ENCODE data around the gene SYNJ2BP.
A peak's percentile ranks its signal among the peaks of the same experiment; 100 is the strongest.
"Not testable (repeated sequence)": the region's sequence is repeated elsewhere in the genome, so short reads cannot be mapped to it uniquely, and the experiment has no call there.

SYNJ2BP gene, protein sequence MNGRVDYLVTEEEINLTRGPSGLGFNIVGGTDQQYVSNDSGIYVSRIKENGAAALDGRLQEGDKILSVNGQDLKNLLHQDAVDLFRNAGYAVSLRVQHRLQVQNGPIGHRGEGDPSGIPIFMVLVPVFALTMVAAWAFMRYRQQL

DNA sequence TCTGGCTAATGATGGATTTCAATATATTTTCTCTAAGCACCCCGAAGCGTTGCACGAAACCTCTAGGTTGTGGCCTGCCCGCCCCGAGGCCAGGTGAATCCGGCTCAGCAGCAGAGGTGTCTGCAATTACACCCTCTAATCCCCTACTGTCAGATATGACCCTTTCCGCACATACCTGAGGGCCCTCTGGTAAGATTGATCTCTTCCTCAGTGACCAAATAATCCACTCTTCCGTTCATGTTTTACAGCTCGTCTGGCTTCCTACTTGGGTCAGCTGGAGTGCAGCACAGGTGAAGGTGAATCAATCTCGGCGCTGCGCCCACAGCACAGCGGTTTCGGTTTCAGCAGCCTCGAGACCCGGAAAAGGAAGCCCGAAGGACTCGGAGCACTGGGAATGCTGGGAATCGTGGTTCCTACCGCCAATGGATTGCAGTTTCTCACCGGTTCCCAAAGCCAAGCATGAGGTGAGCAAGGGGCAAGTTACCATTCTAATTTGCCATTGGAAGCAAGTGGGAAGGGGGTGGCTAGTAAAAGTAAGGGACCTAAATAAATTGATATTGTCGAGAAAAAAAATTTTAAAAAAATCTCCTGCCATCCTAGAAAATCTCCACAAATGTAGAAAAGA is at the start of gene SYNJ2BP:
Gene SYNJ2BP (minus strand): TSS at position 366 of the 625 bp plus-strand sequence. CDS start 127 bp downstream, at position 239.
- peak; percentile 63 for DNase-seq
- in situ Hi-C loops (cut with MboI; ENCODE audit: low pct_unique_long_range_greater_than_20kb, low sequenced_read_pairs), result no loop called here

DNA sequence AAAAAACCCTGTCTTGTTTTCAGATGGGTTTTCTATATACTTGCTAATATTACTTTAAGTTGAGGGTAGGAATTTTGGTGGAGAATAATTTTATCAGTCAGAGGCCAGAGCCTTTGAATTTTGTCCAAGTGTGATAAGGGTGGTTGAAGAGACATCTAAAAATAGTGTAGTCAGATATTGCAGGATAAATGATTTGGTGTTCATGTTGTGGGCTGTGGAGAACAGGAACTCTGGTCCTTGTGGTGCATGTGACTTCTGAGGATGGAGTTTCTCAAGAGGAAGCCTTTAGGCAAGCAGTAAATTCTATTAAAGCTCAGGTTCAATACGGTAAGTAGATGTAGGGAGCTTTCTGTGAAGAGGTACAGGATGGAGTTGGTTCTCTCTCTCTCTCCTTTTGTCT is 37.8 kb upstream of the SYNJ2BP start:
- in situ Hi-C loops (cut with MboI; ENCODE audit: low pct_unique_long_range_greater_than_20kb, low sequenced_read_pairs), result no loop called here
- DNase-seq, result no peak

DNA sequence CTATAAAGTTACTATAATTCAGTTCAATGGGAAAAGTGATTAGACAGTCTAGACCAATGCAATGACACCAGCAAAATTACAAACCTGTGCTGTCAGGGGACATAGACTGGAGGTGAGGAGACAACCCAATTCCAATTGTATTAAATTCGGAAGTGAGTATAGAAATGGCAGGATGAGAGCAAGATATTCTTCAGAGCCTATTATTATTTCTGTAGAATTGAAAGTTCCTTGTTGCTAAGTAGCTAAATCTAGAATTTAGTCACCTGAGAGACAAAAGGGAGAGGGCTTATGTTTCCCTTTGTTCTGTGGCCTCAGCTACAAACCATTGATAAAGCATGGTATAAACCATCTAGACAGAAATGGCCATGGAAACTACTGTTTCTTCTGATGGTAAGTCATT is 35.0 kb upstream of the SYNJ2BP start, which contains the start of gene ADAM21:
Gene ADAM21 (plus strand): TSS at position 301 of the 400 bp plus-strand sequence. CDS start 5,326 bp downstream, outside the sequence.
- in situ Hi-C loops (cut with MboI; ENCODE audit: low pct_unique_long_range_greater_than_20kb, low sequenced_read_pairs), result no loop called here
- DNase-seq, result no peak

DNA sequence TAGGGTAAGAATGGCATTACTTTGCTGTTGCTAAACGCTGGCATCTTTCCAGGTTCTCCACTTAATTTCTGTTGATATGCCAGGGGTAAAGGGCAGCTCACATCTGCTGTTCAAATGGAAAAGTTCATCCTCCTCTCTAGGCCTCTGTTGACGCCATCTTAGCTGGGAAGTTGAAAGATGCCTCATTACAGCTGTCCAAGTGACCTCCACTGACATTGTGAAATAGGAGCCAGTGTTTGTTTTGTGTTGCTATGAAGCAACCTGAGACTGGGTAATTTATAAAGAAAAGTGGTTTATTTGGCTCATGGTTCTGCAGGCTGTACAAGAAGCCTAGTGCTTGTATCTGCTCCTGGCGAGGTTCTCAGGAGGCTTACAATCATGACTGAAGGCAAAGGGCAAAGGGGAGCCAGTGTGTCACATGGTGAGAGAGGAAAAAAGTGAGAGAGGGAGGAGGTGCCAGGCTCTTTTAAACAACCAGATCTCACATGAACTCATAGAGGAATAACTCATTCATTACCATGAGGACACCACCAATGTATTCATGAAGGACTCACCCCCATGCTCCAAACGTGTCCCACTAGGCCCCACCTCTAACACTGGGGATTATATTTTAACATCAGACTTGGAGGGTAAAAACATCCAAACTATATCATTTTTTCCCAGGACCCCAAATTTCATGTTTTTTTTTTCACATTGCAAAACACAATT is 31.9 kb upstream of the SYNJ2BP start:
- in situ Hi-C loops (cut with MboI; ENCODE audit: low pct_unique_long_range_greater_than_20kb, low sequenced_read_pairs), result no loop called here
- DNase-seq, result no peak

DNA sequence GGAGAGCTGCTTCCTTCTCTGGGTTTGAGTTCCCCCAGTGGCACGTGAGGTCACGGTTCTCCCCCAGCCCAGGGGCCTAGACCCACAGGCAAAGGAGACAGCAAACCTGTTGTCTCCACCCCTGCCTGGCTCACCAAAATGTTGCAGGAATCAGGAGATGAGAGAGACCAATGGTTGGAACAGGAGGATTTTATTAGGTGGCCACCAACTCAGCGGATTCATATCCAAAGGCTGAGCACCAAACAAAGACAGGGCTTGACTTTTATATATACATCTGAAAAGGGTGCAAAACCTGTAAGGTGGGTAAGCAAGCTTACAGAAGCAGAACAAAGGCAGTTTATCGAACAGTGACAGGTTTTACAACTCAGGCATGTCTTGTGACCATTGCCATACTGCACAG is 25.9 kb upstream of the SYNJ2BP start:
- in situ Hi-C loops (cut with MboI; ENCODE audit: low pct_unique_long_range_greater_than_20kb, low sequenced_read_pairs), result no loop called here

DNA sequence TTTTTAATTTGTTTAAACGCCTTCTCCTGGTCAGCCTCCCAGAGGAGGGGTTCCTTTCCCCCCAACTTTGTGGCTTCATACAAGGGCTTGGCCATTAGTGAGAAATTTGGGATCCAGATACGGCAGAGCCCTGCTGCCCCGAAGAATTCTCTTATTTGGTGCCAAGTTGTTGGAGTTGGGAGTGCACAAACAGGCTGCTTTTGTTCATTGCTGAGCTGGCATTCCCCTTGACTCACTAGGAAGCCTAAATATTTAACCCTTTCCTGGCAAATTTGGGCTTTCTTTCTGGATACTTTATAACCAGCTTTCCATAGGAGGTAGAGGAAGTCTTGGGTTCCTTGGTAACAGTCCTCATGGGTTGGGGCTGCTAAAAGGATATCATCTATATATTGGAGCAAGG is 24.8 kb upstream of the SYNJ2BP start:
- no peak for DNase-seq
- in situ Hi-C loops (cut with MboI; ENCODE audit: low pct_unique_long_range_greater_than_20kb, low sequenced_read_pairs), result no loop called here

More for the DNA sequence above, 25.9 kb upstream of the SYNJ2BP start:
- no peak for DNase-seq

DNA sequence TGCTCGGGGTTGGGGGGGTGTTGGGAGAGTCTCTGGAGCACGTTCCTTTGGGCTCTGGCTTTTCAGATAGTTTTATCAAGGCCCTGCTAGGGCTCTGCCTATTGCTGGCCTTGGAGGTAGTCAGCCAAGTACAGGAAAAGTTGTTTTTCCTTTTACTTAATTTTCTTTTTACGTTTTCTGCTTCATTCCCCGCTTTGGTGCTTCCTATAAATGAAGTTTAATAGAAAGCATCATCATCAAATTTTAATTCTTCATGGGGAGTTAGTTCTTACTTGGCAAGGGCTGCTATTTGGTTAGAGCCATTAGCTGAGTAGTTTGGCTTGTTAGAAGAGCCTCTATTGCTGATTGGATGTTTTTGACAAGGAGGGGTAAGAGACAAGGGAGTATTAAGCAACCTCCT is 20.0 kb upstream of the SYNJ2BP start:
- no peak for DNase-seq
- in situ Hi-C loops (cut with MboI; ENCODE audit: low pct_unique_long_range_greater_than_20kb, low sequenced_read_pairs), result no loop called here

DNA sequence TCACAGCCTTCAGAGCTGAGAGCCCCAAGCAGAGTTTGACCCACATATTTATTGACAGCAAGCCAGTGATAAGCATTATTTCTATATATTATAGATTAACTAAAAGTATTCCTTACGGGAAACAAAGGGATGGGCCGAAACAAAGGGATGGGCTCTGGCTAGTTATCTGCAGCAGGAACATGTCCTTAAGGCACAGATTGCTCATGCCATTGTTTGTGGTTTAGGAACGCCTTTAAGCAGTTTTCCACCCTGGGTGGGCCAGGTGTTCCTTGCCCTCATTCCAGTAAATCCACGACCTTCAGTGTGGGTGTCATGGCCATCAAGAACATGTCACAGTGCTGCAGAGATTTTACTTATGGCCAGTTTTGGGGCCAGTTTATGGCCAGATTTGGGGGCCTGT is 9.7 kb upstream of the SYNJ2BP start:
- in situ Hi-C loops (cut with MboI; ENCODE audit: low pct_unique_long_range_greater_than_20kb, low sequenced_read_pairs); DNase-seq: not testable (repeated sequence)

DNA sequence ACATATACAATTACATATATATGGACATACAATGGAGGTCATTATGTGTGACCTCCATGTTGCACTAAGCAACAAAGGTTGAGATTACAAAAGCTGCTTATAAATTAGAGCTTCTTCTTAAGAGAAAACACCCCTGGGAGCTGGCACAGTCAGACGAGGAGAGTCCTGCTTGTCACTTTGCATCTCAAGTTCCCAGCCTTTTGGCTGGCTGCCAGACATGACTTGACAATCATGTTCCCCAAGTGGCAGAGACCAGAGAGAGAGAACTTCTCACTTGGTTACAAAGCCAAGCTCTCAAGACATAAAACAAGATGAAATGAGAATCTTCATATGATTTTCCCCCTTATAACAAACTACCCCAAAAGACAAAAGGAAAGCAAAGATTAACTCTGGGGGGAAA is 8.5 kb upstream of the SYNJ2BP start:
- DNase-seq, result no peak
- in situ Hi-C loops (cut with MboI; ENCODE audit: low pct_unique_long_range_greater_than_20kb, low sequenced_read_pairs), result no loop called here

DNA sequence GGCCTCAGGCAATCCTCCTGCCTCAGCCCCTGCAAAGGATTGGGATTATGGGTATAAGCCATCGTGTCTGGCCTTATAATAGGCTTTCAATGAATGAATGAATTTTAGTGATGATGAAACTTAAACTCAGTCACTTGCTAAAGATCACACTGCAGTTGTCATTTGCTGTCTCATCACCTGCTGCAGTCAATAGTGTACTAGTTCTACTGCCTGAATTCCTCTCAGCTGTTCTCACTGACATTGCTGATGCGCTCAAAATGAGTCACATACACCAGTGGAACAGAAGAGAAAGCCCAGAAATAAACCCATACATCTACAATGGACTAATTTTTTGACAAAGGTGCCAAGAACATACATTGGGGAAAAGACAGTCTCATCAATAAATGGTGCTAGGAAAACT is 5.6 kb upstream of the SYNJ2BP start:
- no peak for DNase-seq
- in situ Hi-C loops (cut with MboI; ENCODE audit: low pct_unique_long_range_greater_than_20kb, low sequenced_read_pairs), result no loop called here

DNA sequence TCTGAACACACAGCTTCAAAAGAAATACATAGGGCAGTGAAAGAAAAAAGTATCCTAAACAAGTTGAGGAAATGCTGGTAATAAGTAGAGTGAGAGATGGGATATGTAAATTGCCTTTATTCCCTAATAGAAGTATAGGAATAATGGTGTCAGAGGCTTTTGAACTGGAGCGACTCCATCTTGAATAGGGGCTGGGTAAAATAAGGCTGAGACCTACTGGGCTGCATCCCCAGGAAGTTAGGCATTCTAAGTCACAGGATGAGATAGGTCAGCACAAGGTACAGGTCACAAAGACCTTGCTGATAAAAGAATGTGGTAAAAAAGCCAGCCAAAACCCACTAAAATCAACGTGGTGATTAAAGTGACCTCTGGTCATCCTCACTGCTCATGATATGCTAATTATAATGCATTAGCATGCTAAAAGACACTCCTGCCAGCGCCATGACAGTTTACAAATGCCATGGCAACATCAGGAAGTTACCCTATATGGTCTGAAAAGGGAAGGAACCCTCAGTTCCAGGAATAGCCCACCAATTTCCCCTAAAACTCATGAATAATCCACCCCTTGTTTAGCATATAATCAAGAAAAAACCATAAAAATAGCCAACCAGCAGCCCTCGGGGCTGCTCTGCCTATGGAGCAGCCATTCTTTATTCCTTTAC is 2.5 kb upstream of the SYNJ2BP start:
- in situ Hi-C loops (cut with MboI; ENCODE audit: low pct_unique_long_range_greater_than_20kb, low sequenced_read_pairs), result not testable (repeated sequence)
- DNase-seq, result peak; percentile 9

DNA sequence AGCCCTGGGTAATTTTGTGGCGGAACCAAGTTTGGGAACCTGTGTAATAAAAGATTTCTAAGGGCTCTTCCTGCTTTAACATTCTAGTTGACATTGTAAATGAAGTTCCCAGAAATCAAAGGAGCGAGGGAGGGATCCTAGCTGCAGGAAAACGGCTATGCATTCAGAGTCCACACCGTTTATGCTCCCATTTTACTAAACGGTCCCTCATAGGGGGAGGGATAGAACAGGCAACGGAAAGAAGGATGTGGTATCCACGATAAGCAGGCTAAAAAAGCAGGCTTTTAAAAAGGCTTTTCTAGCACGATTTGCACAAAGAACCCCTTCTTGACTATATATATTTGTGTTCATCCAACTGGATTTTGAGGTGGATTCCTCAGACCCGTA is 559 bp downstream of the SYNJ2BP start:
- DNase-seq, result no peak
- in situ Hi-C loops (cut with MboI; ENCODE audit: low pct_unique_long_range_greater_than_20kb, low sequenced_read_pairs), result no loop called here

DNA sequence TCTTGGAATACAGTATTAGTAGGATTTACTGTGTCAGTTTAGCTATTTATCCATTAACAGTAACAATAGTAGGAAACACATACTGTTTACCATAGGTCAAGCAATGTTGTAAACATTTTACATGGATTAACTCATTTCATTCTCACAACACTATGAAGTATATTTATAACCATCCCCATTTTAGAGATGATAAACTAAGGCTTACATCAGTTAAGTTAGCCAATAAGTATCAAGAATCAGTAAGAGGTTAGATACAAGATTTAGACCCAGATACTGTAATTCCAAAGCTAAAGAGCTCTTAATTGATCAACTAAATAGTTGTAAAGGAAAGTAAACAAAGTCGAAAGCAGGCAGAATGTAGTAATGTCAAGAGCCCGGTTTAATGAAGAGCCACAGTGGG is 1.1 kb downstream of the SYNJ2BP start:
- in situ Hi-C loops (cut with MboI; ENCODE audit: low pct_unique_long_range_greater_than_20kb, low sequenced_read_pairs), result no loop called here

DNA sequence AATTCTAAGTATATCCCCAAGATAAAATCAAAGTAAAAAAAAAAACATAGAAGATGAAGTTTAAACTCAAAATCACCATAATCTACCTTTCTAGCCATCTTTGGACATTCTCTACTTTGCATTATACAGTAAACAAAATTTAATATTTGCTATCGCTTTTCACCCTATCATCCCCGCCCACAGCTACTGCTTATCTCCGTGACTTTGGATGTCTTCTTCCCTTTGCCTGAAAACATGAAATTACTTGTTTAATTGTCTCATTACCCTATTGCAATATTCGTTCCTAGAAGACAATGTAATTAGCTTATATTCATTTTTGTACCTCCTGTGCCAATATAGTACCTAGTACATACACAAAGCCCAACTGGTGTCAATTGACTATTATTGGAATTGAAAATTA is 9.3 kb downstream of the SYNJ2BP start:
- DNase-seq, result no peak
- in situ Hi-C loops (cut with MboI; ENCODE audit: low pct_unique_long_range_greater_than_20kb, low sequenced_read_pairs), result no loop called here

More for the DNA sequence above, 1.1 kb downstream of the SYNJ2BP start:
- DNase-seq, result no peak

DNA sequence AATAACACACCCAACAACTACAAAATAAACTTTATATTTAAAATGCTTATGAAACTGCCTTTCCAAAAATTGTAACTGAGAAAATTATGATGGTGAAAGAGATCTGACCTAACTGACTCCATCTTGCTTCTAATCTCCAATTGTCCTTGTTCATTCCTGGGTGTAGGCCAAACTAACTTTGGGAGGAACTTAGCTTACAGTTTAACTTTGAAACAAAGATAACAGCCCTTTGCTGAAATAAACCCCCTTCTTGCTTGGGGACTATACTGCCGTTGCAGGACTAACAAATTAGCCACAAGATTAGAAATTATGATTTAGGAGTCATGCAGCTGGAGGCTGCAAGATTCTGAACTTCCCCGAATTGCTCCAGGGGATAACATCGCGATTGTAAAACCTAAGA is 10.7 kb downstream of the SYNJ2BP start:
- DNase-seq; in situ Hi-C loops (cut with MboI; ENCODE audit: low pct_unique_long_range_greater_than_20kb, low sequenced_read_pairs): not testable (repeated sequence)

DNA sequence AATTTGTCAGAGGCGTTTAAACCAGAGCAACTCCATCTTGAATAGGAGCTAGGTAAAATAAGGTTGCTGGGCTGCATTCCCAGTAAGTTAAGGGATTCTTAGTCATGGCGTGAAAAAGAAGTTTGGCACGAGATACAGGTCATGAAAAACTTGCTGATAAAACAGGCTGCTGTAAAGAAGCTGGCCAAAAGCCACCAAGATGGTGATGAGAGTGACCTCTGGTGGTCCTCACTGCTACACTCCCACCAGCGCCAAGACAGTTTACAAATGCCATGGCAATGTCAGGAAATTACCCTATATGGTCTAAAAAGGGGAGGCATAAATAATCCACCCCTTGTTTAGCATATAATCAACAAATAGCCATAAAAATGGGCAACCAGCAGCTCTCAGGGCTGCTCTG is 13.6 kb downstream of the SYNJ2BP start:
- DNase-seq, result peak; percentile 3
- in situ Hi-C loops (cut with MboI; ENCODE audit: low pct_unique_long_range_greater_than_20kb, low sequenced_read_pairs), result not testable (repeated sequence)

DNA sequence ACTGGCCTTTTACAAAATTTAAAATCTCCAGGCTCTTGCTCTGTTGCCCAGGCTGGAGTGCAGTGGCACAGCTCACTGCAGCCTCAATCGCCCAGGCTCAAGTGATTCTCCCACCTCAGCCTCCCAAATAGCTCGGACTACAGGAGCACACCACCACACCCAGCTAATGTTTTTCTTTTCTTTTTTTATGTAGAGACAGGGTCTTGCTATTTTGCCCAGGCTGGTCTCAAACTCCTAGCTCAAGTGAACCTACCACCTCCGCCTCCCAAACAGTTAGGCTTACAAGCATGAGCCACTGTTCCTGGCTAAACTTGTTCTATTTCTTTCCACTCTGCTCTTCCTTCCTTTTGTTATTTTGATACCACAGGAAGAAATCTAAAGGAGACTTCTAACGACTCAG is 15.2 kb downstream of the SYNJ2BP start:
- in situ Hi-C loops (cut with MboI; ENCODE audit: low pct_unique_long_range_greater_than_20kb, low sequenced_read_pairs), result no loop called here

DNA sequence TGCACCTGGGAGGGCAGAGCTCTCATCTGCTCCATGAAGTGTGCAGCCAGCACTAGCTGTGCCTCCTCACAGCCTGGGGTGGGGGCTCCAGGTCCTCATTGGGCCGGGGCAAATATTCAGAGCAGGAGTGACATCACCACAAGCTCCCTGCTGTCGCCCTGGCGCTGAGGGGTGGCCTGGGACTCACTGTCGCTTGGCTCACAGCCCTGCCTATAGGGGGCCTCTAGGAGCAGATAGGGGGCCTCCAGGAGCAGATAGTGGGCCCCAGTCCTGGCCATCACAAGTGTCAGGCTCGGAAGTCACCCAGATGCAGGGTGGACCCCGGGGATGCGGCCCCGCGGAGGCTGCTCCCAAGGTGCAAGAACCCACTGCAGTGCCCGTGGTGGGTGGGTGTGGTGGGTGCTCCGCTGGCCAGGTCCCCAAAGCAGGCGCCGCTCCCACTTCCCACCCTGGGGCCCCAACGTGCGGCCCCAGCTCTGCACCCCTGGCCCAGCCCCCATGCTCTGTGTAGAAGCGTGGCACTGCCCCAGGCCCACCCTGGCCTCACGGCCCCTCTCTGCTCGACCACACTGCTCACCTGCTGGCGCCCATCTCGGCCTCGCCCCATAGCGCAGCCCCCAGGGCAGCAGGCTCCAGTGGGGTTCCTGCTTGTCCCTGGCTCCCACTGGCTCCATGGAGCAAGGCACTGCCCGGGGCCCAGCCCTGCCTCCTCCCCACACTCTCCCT is 18.0 kb downstream of the SYNJ2BP start:
- no peak for DNase-seq
- in situ Hi-C loops (cut with MboI; ENCODE audit: low pct_unique_long_range_greater_than_20kb, low sequenced_read_pairs), result no loop called here

More for the DNA sequence above, 15.2 kb downstream of the SYNJ2BP start:
- DNase-seq, result no peak

DNA sequence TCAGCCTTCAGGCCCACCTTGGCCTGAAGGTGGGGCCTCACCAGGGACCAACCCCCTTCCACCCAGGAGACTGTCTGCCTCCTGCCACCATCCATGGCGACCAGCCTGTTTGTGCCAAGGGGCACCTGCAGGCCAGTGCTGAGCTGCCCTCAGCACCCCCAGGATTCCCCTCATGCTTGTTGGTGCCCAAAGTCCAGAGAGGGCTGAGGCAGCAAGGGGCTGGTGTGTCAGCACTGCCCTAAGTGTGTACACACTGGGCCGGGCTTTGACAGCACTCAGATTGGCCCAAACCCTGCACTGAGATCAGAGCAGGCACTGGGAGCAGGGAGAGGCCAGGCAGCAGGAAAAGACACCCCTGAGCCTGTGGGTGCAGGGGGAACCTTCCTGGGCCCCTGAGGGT is 18.6 kb downstream of the SYNJ2BP start:
- no peak for DNase-seq
- in situ Hi-C loops (cut with MboI; ENCODE audit: low pct_unique_long_range_greater_than_20kb, low sequenced_read_pairs), result no loop called here
